ENCODE measurements around the gene KIF17.

KIF17 gene

GRCh38 chr1:20695515-20695914 lies 22.3 kb downstream of the KIF17 start:
- TF ChIP-seq CTCF (IDR thresholded peaks at IDR 0.05), result no peak
- H3K36me3 Mint-ChIP-seq (ENCODE audit: low read depth), result no peaks in the 10 kb centered on the region
- H3K27me3 Mint-ChIP-seq (ENCODE audit: low read depth, poor library complexity), result peaks cover 7% of the 10 kb centered on the region
- DNase-seq, result no peak
- H3K4me1 Mint-ChIP-seq, result peaks cover 23% of the 10 kb centered on the region
- H3K9me3 Mint-ChIP-seq, result no peaks in the 10 kb centered on the region
- H3K4me3 Mint-ChIP-seq, result no peak overlapping the region
- no peak overlapping the region for H3K27ac Mint-ChIP-seq

DNA sequence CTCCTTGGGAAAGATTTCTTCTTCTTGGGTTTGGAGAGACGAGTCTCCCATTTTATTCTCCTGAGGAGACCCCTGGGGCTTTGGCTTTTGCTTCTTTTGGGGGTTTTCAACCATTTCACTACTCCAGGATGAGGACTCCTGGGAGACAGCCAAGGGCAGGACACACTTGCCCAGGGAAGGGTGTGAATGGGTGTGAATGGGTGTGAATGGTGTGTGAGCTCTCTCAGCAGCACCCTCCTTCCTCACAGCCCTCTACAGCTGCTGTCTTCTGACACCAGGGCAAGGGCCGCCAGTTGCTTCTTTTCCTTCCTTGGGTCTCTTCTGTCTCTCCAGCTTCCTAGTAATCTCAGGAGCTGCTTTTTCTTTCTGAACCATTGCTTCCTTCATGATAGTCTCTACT lies 24.2 kb downstream of the KIF17 start:
- DNase-seq, result no peak

GRCh38 chr1:20691872-20692271 lies 25.9 kb downstream of the KIF17 start:
- no peaks in the 10 kb centered on the region for H3K36me3 Mint-ChIP-seq (ENCODE audit: low read depth)
- DNase-seq, result no peak
- no peak overlapping the region for H3K4me3 Mint-ChIP-seq
- no peaks in the 10 kb centered on the region for H3K9me3 Mint-ChIP-seq
- H3K27me3 Mint-ChIP-seq (ENCODE audit: low read depth, poor library complexity), result peaks cover 7% of the 10 kb centered on the region
- no peak for TF ChIP-seq CTCF (IDR thresholded peaks at IDR 0.05)
- peaks cover 17% of the 10 kb centered on the region for H3K4me1 Mint-ChIP-seq
- no peak overlapping the region for H3K27ac Mint-ChIP-seq

More for the DNA sequence above, 24.2 kb downstream of the KIF17 start:
- H3K27me3 Mint-ChIP-seq (ENCODE audit: low read depth, poor library complexity), result peaks cover 7% of the 10 kb centered on the region
- no peaks in the 10 kb centered on the region for H3K9me3 Mint-ChIP-seq
- no peaks in the 10 kb centered on the region for H3K36me3 Mint-ChIP-seq (ENCODE audit: low read depth)
- no peak for TF ChIP-seq CTCF (IDR thresholded peaks at IDR 0.05)
- H3K4me3 Mint-ChIP-seq, result no peak overlapping the region
- peaks cover 16% of the 10 kb centered on the region for H3K4me1 Mint-ChIP-seq
- H3K27ac Mint-ChIP-seq, result no peak overlapping the region

GRCh38 chr1:20689645-20690056 lies 28.2 kb downstream of the KIF17 start:
- no peaks in the 10 kb centered on the region for H3K9me3 Mint-ChIP-seq
- H3K4me1 Mint-ChIP-seq, result peaks cover 26% of the 10 kb centered on the region
- TF ChIP-seq CTCF (IDR thresholded peaks at IDR 0.05), result no peak
- no peak overlapping the region for H3K27ac Mint-ChIP-seq
- no peak for DNase-seq
- no peaks in the 10 kb centered on the region for H3K36me3 Mint-ChIP-seq (ENCODE audit: low read depth)
- H3K4me3 Mint-ChIP-seq, result no peak overlapping the region
- peaks cover 4% of the 10 kb centered on the region for H3K27me3 Mint-ChIP-seq (ENCODE audit: low read depth, poor library complexity)

GRCh38 chr1:20686883-20687725 lies 30.7 kb downstream of the KIF17 start:
- DNase-seq, result peak; percentile 20
- TF ChIP-seq CTCF (IDR thresholded peaks at IDR 0.05), result no peak
- Mint-ChIP-seq H3K4me1 (peaks cover 26% of the 10 kb centered on the region), H3K27me3 (ENCODE audit: low read depth, poor library complexity) (peaks cover 5% of the 10 kb centered on the region), H3K4me3 (no peak overlapping the region), H3K27ac (no peak overlapping the region), H3K36me3 (ENCODE audit: low read depth) (no peaks in the 10 kb centered on the region), H3K9me3 (no peaks in the 10 kb centered on the region)

- Mint-ChIP-seq H3K4me1 (peaks cover 26% of the 10 kb centered on the region), H3K36me3 (ENCODE audit: low read depth) (no peaks in the 10 kb centered on the region), H3K4me3 (no peak overlapping the region), H3K9me3 (no peaks in the 10 kb centered on the region), H3K27ac (peak overlapping the region; percentile 80), H3K27me3 (ENCODE audit: low read depth, poor library complexity) (peaks cover 3% of the 10 kb centered on the region)
- DNase-seq, result no peak
- no peak for TF ChIP-seq CTCF (IDR thresholded peaks at IDR 0.05)
Observed at GRCh38 chr1:20685741-20686140, 32.1 kb downstream of the KIF17 start.
